ENCODE results near the gene SMOC1. TPM values are rescaled to one million over a fixed set of nuclear protein-coding genes. Genes with fewer than 3 reads are reported as not detected.

SMOC1 gene
- total and polyA plus RNA-seq, 5 donors from 2014 or later: not detected

- H3K36me3 ChIP-seq (ENCODE audit: control insufficient read depth, insufficient read depth, low read length): no peaks in the 10 kb centered on the region
- no peaks in the 10 kb centered on the region for H3K4me1 ChIP-seq (ENCODE audit: control insufficient read depth, insufficient read depth, low read length, poor library complexity, severe bottlenecking)
- Mint-ChIP-seq H3K4me1 (peaks cover 0 to 3% (median 0%) of the 10 kb centered on the region in 4 donors), H3K27ac (no peak overlapping the region), H3K9me3 (no peaks in the 10 kb centered on the region), H3K36me3 (no peaks in the 10 kb centered on the region), H3K4me3 (no peak overlapping the region), H3K27me3 (peaks cover 18% of the 10 kb centered on the region)
- DNase-seq (no peak), ATAC-seq (ENCODE audit: low read depth in 2 of 2) (no peak)
- H3K27ac ChIP-seq (ENCODE audit: insufficient read depth, low read length, poor library complexity, severe bottlenecking): no peak overlapping the region
- no peaks in the 10 kb centered on the region for H3K9me3 ChIP-seq (ENCODE audit: control insufficient read depth in 2 of 2, low read length in 2 of 2)
- H3K27me3 ChIP-seq (ENCODE audit: control insufficient read depth, insufficient read depth, low read length): peaks cover 10% of the 10 kb centered on the region
- H3K4me3 ChIP-seq (ENCODE audit: low read depth, low read length): no peak overlapping the region
Measured at GRCh38 chr14:69990323-69990722, 111.1 kb downstream of the SMOC1 start.

GRCh38 chr14:69991422-69991821 lies 112.2 kb downstream of the SMOC1 start:
- Mint-ChIP-seq H3K27me3 (peaks cover 12% of the 10 kb centered on the region), H3K4me3 (no peak overlapping the region), H3K36me3 (no peaks in the 10 kb centered on the region), H3K27ac (no peak overlapping the region), H3K9me3 (no peaks in the 10 kb centered on the region), H3K4me1 (peaks cover 0 to 3% (median 0%) of the 10 kb centered on the region in 4 donors)
- peaks cover 8% of the 10 kb centered on the region for H3K27me3 ChIP-seq (ENCODE audit: control insufficient read depth, insufficient read depth, low read length)
- H3K36me3 ChIP-seq (ENCODE audit: control insufficient read depth, insufficient read depth, low read length): no peaks in the 10 kb centered on the region
- H3K4me3 ChIP-seq (ENCODE audit: low read depth, low read length): no peak overlapping the region
- no peak overlapping the region for H3K27ac ChIP-seq (ENCODE audit: insufficient read depth, low read length, poor library complexity, severe bottlenecking)
- no peaks in the 10 kb centered on the region for H3K9me3 ChIP-seq (ENCODE audit: control insufficient read depth in 2 of 2, low read length in 2 of 2)
- ATAC-seq (ENCODE audit: low read depth in 2 of 2) (no peak), DNase-seq (no peak)
- no peaks in the 10 kb centered on the region for H3K4me1 ChIP-seq (ENCODE audit: control insufficient read depth, insufficient read depth, low read length, poor library complexity, severe bottlenecking)

GRCh38 chr14:69992564-69992963 lies 113.3 kb downstream of the SMOC1 start:
- H3K9me3 Mint-ChIP-seq: no peaks in the 10 kb centered on the region
- Histone ChIP-seq H3K27me3 (ENCODE audit: control insufficient read depth, insufficient read depth, low read length) (peaks cover 8% of the 10 kb centered on the region), H3K36me3 (ENCODE audit: control insufficient read depth, insufficient read depth, low read length) (no peaks in the 10 kb centered on the region), H3K9me3 (ENCODE audit: control insufficient read depth in 2 of 2, low read length in 2 of 2) (no peaks in the 10 kb centered on the region), H3K27ac (ENCODE audit: insufficient read depth, low read length, poor library complexity, severe bottlenecking) (no peak overlapping the region), H3K4me3 (ENCODE audit: low read depth, low read length) (no peak overlapping the region), H3K4me1 (ENCODE audit: control insufficient read depth, insufficient read depth, low read length, poor library complexity, severe bottlenecking) (no peaks in the 10 kb centered on the region)
- H3K36me3 Mint-ChIP-seq: no peaks in the 10 kb centered on the region
- no peak overlapping the region for H3K4me3 Mint-ChIP-seq
- DNase-seq (no peak), ATAC-seq (ENCODE audit: low read depth in 2 of 2) (no peak)
- H3K4me1 Mint-ChIP-seq: peaks cover 0 to 3% (median 0%) of the 10 kb centered on the region in 4 donors
- peaks cover 10% of the 10 kb centered on the region for H3K27me3 Mint-ChIP-seq
- no peak overlapping the region for H3K27ac Mint-ChIP-seq

GRCh38 chr14:69993326-69993725 lies 114.1 kb downstream of the SMOC1 start:
- Histone ChIP-seq H3K4me3 (ENCODE audit: low read depth, low read length) (no peak overlapping the region), H3K4me1 (ENCODE audit: control insufficient read depth, insufficient read depth, low read length, poor library complexity, severe bottlenecking) (no peaks in the 10 kb centered on the region), H3K36me3 (ENCODE audit: control insufficient read depth, insufficient read depth, low read length) (no peaks in the 10 kb centered on the region), H3K9me3 (ENCODE audit: control insufficient read depth in 2 of 2, low read length in 2 of 2) (no peaks in the 10 kb centered on the region), H3K27me3 (ENCODE audit: control insufficient read depth, insufficient read depth, low read length) (peaks cover 8% of the 10 kb centered on the region), H3K27ac (ENCODE audit: insufficient read depth, low read length, poor library complexity, severe bottlenecking) (no peak overlapping the region)
- Mint-ChIP-seq H3K27ac (no peak overlapping the region), H3K9me3 (no peaks in the 10 kb centered on the region), H3K27me3 (peaks cover 14% of the 10 kb centered on the region), H3K36me3 (no peaks in the 10 kb centered on the region), H3K4me3 (no peak overlapping the region), H3K4me1 (peaks cover 0 to 3% (median 0%) of the 10 kb centered on the region in 4 donors)
- DNase-seq (no peak), ATAC-seq (ENCODE audit: low read depth in 2 of 2) (no peak)

- Histone ChIP-seq H3K27ac (ENCODE audit: insufficient read depth, low read length, poor library complexity, severe bottlenecking) (no peak overlapping the region), H3K36me3 (ENCODE audit: control insufficient read depth, insufficient read depth, low read length) (no peaks in the 10 kb centered on the region), H3K4me1 (ENCODE audit: control insufficient read depth, insufficient read depth, low read length, poor library complexity, severe bottlenecking) (no peaks in the 10 kb centered on the region), H3K27me3 (ENCODE audit: control insufficient read depth, insufficient read depth, low read length) (peaks cover 8% of the 10 kb centered on the region), H3K4me3 (ENCODE audit: low read depth, low read length) (no peak overlapping the region), H3K9me3 (ENCODE audit: control insufficient read depth in 2 of 2, low read length in 2 of 2) (no peaks in the 10 kb centered on the region)
- Mint-ChIP-seq H3K4me3 (no peak overlapping the region), H3K27me3 (peaks cover 14% of the 10 kb centered on the region), H3K27ac (no peak overlapping the region), H3K36me3 (no peaks in the 10 kb centered on the region), H3K9me3 (peaks cover 0 to 2% (median 0%) of the 10 kb centered on the region in 7 donors), H3K4me1 (peaks cover 0 to 3% (median 0%) of the 10 kb centered on the region in 4 donors)
- ATAC-seq (ENCODE audit: low read depth in 2 of 2) (no peak), DNase-seq (no peak)
Measured at GRCh38 chr14:69994002-69994401, 114.8 kb downstream of the SMOC1 start.

- Mint-ChIP-seq H3K36me3 (no peaks in the 10 kb centered on the region), H3K27ac (no peak overlapping the region), H3K9me3 (peaks cover 0 to 4% (median 0%) of the 10 kb centered on the region in 7 donors), H3K4me3 (no peak overlapping the region), H3K27me3 (peaks cover 10% of the 10 kb centered on the region), H3K4me1 (peaks cover 0 to 3% (median 0%) of the 10 kb centered on the region in 4 donors)
- H3K4me3 ChIP-seq (ENCODE audit: low read depth, low read length): no peak overlapping the region
- no peak overlapping the region for H3K27ac ChIP-seq (ENCODE audit: insufficient read depth, low read length, poor library complexity, severe bottlenecking)
- H3K9me3 ChIP-seq (ENCODE audit: control insufficient read depth in 2 of 2, low read length in 2 of 2): no peaks in the 10 kb centered on the region
- H3K36me3 ChIP-seq (ENCODE audit: control insufficient read depth, insufficient read depth, low read length): no peaks in the 10 kb centered on the region
- H3K4me1 ChIP-seq (ENCODE audit: control insufficient read depth, insufficient read depth, low read length, poor library complexity, severe bottlenecking): no peaks in the 10 kb centered on the region
- no peak for ATAC-seq (ENCODE audit: low read depth in 2 of 2)
- DNase-seq: no peak
- H3K27me3 ChIP-seq (ENCODE audit: control insufficient read depth, insufficient read depth, low read length): peaks cover 6% of the 10 kb centered on the region
Measured at GRCh38 chr14:69996216-69996615, 117.0 kb downstream of the SMOC1 start.

GRCh38 chr14:69997849-69998248 lies 118.6 kb downstream of the SMOC1 start:
- DNase-seq (no peak), ATAC-seq (ENCODE audit: low read depth in 2 of 2) (no peak)
- Histone ChIP-seq H3K4me3 (ENCODE audit: low read depth, low read length) (no peak overlapping the region), H3K27ac (ENCODE audit: insufficient read depth, low read length, poor library complexity, severe bottlenecking) (no peak overlapping the region), H3K27me3 (ENCODE audit: control insufficient read depth, insufficient read depth, low read length) (peaks cover 9% of the 10 kb centered on the region), H3K36me3 (ENCODE audit: control insufficient read depth, insufficient read depth, low read length) (no peaks in the 10 kb centered on the region), H3K9me3 (ENCODE audit: control insufficient read depth in 2 of 2, low read length in 2 of 2) (no peaks in the 10 kb centered on the region), H3K4me1 (ENCODE audit: control insufficient read depth, insufficient read depth, low read length, poor library complexity, severe bottlenecking) (no peaks in the 10 kb centered on the region)
- no peak overlapping the region for H3K27ac Mint-ChIP-seq
- H3K4me1 Mint-ChIP-seq: peaks cover 0 to 2% (median 0%) of the 10 kb centered on the region in 4 donors
- H3K4me3 Mint-ChIP-seq: no peak overlapping the region
- H3K27me3 Mint-ChIP-seq: peaks cover 10% of the 10 kb centered on the region
- H3K9me3 Mint-ChIP-seq: peaks cover 0 to 4% (median 0%) of the 10 kb centered on the region in 7 donors
- no peaks in the 10 kb centered on the region for H3K36me3 Mint-ChIP-seq

- H3K27ac ChIP-seq (ENCODE audit: insufficient read depth, low read length, poor library complexity, severe bottlenecking): no peak overlapping the region
- Mint-ChIP-seq H3K27me3 (peaks cover 10% of the 10 kb centered on the region), H3K4me3 (no peak overlapping the region), H3K36me3 (no peaks in the 10 kb centered on the region), H3K27ac (no peak overlapping the region), H3K9me3 (peaks cover 0 to 4% (median 0%) of the 10 kb centered on the region in 7 donors), H3K4me1 (no peaks in the 10 kb centered on the region)
- ATAC-seq (ENCODE audit: low read depth in 2 of 2) (no peak), DNase-seq (no peak)
- no peaks in the 10 kb centered on the region for H3K4me1 ChIP-seq (ENCODE audit: control insufficient read depth, insufficient read depth, low read length, poor library complexity, severe bottlenecking)
- peaks cover 4% of the 10 kb centered on the region for H3K27me3 ChIP-seq (ENCODE audit: control insufficient read depth, insufficient read depth, low read length)
- no peaks in the 10 kb centered on the region for H3K36me3 ChIP-seq (ENCODE audit: control insufficient read depth, insufficient read depth, low read length)
- no peaks in the 10 kb centered on the region for H3K9me3 ChIP-seq (ENCODE audit: control insufficient read depth in 2 of 2, low read length in 2 of 2)
- H3K4me3 ChIP-seq (ENCODE audit: low read depth, low read length): no peak overlapping the region
Measured at GRCh38 chr14:69999261-69999674, 120.1 kb downstream of the SMOC1 start.
